K562 (cell line): ENCODE results near the gene ATP1A2.

ENCODE experiments used
- CTCF ChIP-seq, 3 experiments: IDR thresholded peaks in 2 of 3; conservative IDR thresholded peaks in 1 of 3; 2 replicates each; pipeline ENCODE4 v1.5.1; 2011 to 2012; ENCODE audit warnings: low read length in 3 of 3, mild to moderate bottlenecking in 3 of 3, control low read depth in 2 of 3, improper control_type of control experiment in 1 of 3, inconsistent platforms in 1 of 3, low read depth in 1 of 3, mixed read lengths in 1 of 3, moderate library complexity in 1 of 3; ENCODE audit not compliant: insufficient read depth in 2 of 3
- EGR1 ChIP-seq: fragments of 450-650 bp; conservative IDR thresholded peaks from 2 replicates; pipeline ENCODE4 v1.6.1; 2017; ENCODE audit warnings: mild to moderate bottlenecking
- EZH2 ChIP-seq: IDR thresholded peaks from 2 replicates; pipeline ENCODE4 v1.6.1; 2012; ENCODE audit warnings: low read depth, mild to moderate bottlenecking, inconsistent platforms, low read length, borderline replicate concordance
- JUND ChIP-seq, 2 experiments: IDR thresholded peaks; 2 replicates in 1 of 2; 3 replicates in 1 of 2; pipeline ENCODE4 v1.6.1; 2011; ENCODE audit warnings: borderline replicate concordance in 2 of 2, low read depth in 2 of 2, low read length in 2 of 2, improper control_type of control experiment in 1 of 2, missing biosample characterization in 1 of 2, missing genetic modification characterization in 1 of 2, missing genetic modification reagents in 1 of 2
- SMARCB1 ChIP-seq: IDR thresholded peaks from 2 replicates; pipeline ENCODE4 v1.6.1; 2011; ENCODE audit warnings: improper control_type of control experiment, low read depth; ENCODE audit not compliant: insufficient read length
- TF ChIP-seq, protein P1 (sequence below): sonication (generic); formaldehyde crosslinking; IDR thresholded peaks from 2 replicates; pipeline ENCODE4 v1.8.1; 2023; ENCODE audit warnings: mild to moderate bottlenecking, missing genetic modification reagents
- TF ChIP-seq, protein P2 (sequence below), 2 experiments: IDR thresholded peaks; 2 replicates each; pipeline ENCODE4 v1.6.1; 2011; ENCODE audit warnings: borderline replicate concordance in 1 of 2, control low read depth in 1 of 2, low read depth in 1 of 2, low read length in 1 of 2, mild to moderate bottlenecking in 1 of 2, mixed read lengths in 1 of 2, moderate library complexity in 1 of 2; ENCODE audit not compliant: insufficient read depth in 1 of 2, insufficient read length in 1 of 2, poor library complexity in 1 of 2, severe bottlenecking in 1 of 2; ENCODE audit errors: extremely low read depth in 1 of 2

DNA sequence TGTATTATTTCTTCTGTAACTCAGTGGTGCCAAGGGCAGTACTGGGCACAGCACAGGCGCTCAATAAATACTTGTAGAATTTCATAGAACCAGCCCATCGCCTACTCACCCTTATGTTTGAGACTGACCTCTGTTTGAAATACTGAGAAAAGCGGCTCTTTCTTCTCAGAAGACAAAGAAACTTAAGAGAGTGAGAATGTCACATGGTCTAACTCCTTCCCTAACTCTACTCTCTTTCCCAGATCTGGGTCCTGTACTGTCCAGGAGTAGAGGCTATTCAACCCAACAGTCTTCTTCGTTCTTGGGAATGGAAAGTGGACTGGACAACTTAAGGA lies 21.3 kb upstream of the ATP1A2 start:
- TF ChIP-seq CTCF (IDR thresholded peaks at IDR 0.05 in 2 of 3, conservative IDR thresholded peaks at IDR 0.05 in 1 of 3; ENCODE audit: insufficient read depth in 2 of 3, low read depth in 1 of 3, low read length in 3 of 3) (no peak), EGR1 (no peak), JUND (IDR thresholded peaks at IDR 0.05; ENCODE audit: borderline replicate concordance, low read depth, low read length) (no peak), JUND (tag; IDR thresholded peaks at IDR 0.05; ENCODE audit: borderline replicate concordance, low read depth, low read length) (no peak), SMARCB1 (no peak), EZH2 (no peak)
- TF ChIP-seq, protein P1, sequence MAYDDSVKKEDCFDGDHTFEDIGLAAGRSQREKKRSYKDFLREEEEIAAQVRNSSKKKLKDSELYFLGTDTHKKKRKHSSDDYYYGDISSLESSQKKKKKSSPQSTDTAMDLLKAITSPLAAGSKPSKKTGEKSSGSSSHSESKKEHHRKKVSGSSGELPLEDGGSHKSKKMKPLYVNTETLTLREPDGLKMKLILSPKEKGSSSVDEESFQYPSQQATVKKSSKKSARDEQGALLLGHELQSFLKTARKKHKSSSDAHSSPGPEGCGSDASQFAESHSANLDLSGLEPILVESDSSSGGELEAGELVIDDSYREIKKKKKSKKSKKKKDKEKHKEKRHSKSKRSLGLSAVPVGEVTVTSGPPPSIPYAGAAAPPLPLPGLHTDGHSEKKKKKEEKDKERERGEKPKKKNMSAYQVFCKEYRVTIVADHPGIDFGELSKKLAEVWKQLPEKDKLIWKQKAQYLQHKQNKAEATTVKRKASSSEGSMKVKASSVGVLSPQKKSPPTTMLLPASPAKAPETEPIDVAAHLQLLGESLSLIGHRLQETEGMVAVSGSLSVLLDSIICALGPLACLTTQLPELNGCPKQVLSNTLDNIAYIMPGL (CRISPR knock-in tag): no peak
- TF ChIP-seq, protein P2, sequence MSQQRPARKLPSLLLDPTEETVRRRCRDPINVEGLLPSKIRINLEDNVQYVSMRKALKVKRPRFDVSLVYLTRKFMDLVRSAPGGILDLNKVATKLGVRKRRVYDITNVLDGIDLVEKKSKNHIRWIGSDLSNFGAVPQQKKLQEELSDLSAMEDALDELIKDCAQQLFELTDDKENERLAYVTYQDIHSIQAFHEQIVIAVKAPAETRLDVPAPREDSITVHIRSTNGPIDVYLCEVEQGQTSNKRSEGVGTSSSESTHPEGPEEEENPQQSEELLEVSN (IDR thresholded peaks at IDR 0.05; ENCODE audit: borderline replicate concordance in 1 of 2, extremely low read depth in 1 of 2, insufficient read depth in 1 of 2, insufficient read length in 1 of 2, low read depth in 1 of 2, low read length in 1 of 2, poor library complexity in 1 of 2, severe bottlenecking in 1 of 2): no peak
